Endothelial cell of umbilical vein (primary cell): ENCODE results near the gene NRAS. TPM values are rescaled to one million over a fixed set of nuclear protein-coding genes. Genes with fewer than 3 reads are reported as not detected.

Experiments
- BruUV-seq: library from RNA; stranded (reverse); fragments of 400-500 nt; replicated peaks from 2 replicates; lab custom pipeline; 2021; lab: Mats Ljungman, UMichigan
- CTCF ChIA-PET: fragments of 300-600, 350-600 bp; sonication (Branson Sonifier 250); formaldehyde crosslinking; loops from one replicate; lab custom pipeline; 2021; ENCODE audit warnings: antibody characterized with exemption, inconsistent platforms; lab: Charles Lee
- POLR2A ChIA-PET: fragments of 300-600, 350-600 bp; sonication (Branson Sonifier 250); formaldehyde crosslinking; loops from one replicate; lab custom pipeline; 2021; ENCODE audit warnings: antibody characterized with exemption, inconsistent platforms; lab: Charles Lee
- DNase-seq: peaks from one replicate; pipeline ENCODE4 v3.0.0-alpha.2; 2011; ENCODE audit warnings: low read depth, low spot score
- FAIRE-seq: peaks from 2 replicates; lab custom pipeline; 2011; peaks lifted over from hg19 to GRCh38; lab: Jason Lieb, UNC
- H2AFZ ChIP-seq: 2 replicates; pipeline ENCODE4 v1.6.0; 2012; ENCODE audit warnings: low read depth, low read length, control low read depth, inconsistent platforms
- H3K27ac ChIP-seq: 2 replicates; pipeline ENCODE4 v1.5.1; 2011; ENCODE audit warnings: low read depth, mild to moderate bottlenecking, control low read depth, low read length, moderate library complexity; ENCODE audit not compliant: insufficient read depth
- H3K27me3 ChIP-seq, 2 experiments: 2 replicates each; pipeline versions ENCODE4 v1.6.0 to v1.6.1; 2011; ENCODE audit warnings: low read length in 2 of 2, mixed read lengths in 1 of 2; ENCODE audit not compliant: control insufficient read depth in 2 of 2, insufficient read depth in 2 of 2
- H3K36me3 ChIP-seq, 2 experiments: 2 replicates in 1 of 2; 3 replicates in 1 of 2; pipeline ENCODE4 v1.5.1; 2011; ENCODE audit warnings: low read length in 2 of 2, mild to moderate bottlenecking in 1 of 2, moderate library complexity in 1 of 2; ENCODE audit not compliant: control insufficient read depth in 2 of 2, insufficient read depth in 2 of 2; ENCODE audit errors: extremely low read depth in 1 of 2
- H3K4me1 ChIP-seq: 3 replicates; pipeline ENCODE4 v1.5.1; 2011; ENCODE audit warnings: mild to moderate bottlenecking, low read length; ENCODE audit not compliant: control insufficient read depth, insufficient read depth; ENCODE audit errors: extremely low read depth
- H3K4me2 ChIP-seq: 2 replicates; pipeline ENCODE4 v1.6.1; 2011; ENCODE audit warnings: low read length, control low read depth, mixed read lengths; ENCODE audit not compliant: insufficient read depth
- H3K4me3 ChIP-seq, 3 experiments: fragments of 200-600 bp in 1 of 3; sonication (generic), shearing (Covaris generic) in 1 of 3; replicated peaks in 1 of 3; 2 replicates each; pipeline ENCODE4 v1.5.1; 2011 to 2016; ENCODE audit warnings: control low read depth in 3 of 3, low read length in 3 of 3, mild to moderate bottlenecking in 2 of 3, inconsistent platforms in 1 of 3, low read depth in 1 of 3, moderate library complexity in 1 of 3; ENCODE audit not compliant: insufficient read depth in 1 of 3
- H3K79me2 ChIP-seq: 2 replicates; pipeline ENCODE4 v1.6.0; 2012; ENCODE audit warnings: low read length, inconsistent platforms; ENCODE audit not compliant: control insufficient read depth, insufficient read depth
- H3K9ac ChIP-seq: replicated peaks from 2 replicates; pipeline ENCODE3; 2011; ENCODE audit warnings: low read length, control low read depth; ENCODE audit not compliant: insufficient read depth; ENCODE audit errors: extremely low read depth
- H3K9me1 ChIP-seq: replicated peaks from 3 replicates; pipeline ENCODE4 v1.6.0; 2011; ENCODE audit warnings: mild to moderate bottlenecking, low read length; ENCODE audit not compliant: control insufficient read depth, insufficient read depth; ENCODE audit errors: extremely low read depth
- H3K9me3 ChIP-seq: replicated peaks from 2 replicates; pipeline ENCODE4 v1.5.1; 2012; ENCODE audit warnings: low read length, inconsistent platforms; ENCODE audit not compliant: control insufficient read depth, insufficient read depth
- H4K20me1 ChIP-seq: replicated peaks from 2 replicates; pipeline ENCODE3; 2011; ENCODE audit warnings: mild to moderate bottlenecking, low read length; ENCODE audit not compliant: control insufficient read depth, insufficient read depth; ENCODE audit errors: extremely low read depth
- CTCF ChIP-seq, 2 donors: IDR thresholded peaks; 1 replicate in 1 of 2; 2 replicates in 1 of 2; pipeline ENCODE4 v1.5.1; 2011; ENCODE audit warnings: low read length in 2 of 2, mild to moderate bottlenecking in 2 of 2, moderate library complexity in 2 of 2, control low read depth in 1 of 2, inconsistent platforms in 1 of 2, low read depth in 1 of 2; ENCODE audit not compliant: insufficient read depth in 1 of 2; ENCODE audit errors: extremely low read depth in 1 of 2
- EZH2 ChIP-seq: IDR thresholded peaks from 2 replicates; pipeline ENCODE4 v1.6.1; 2012; ENCODE audit warnings: borderline replicate concordance, low read depth, mild to moderate bottlenecking, moderate library complexity, low read length, inconsistent platforms; ENCODE audit not compliant: severe bottlenecking
- FOS ChIP-seq: IDR thresholded peaks from 2 replicates; pipeline ENCODE4 v1.6.1; 2011; ENCODE audit warnings: mild to moderate bottlenecking, low read length, moderate library complexity, borderline replicate concordance; ENCODE audit not compliant: insufficient read depth
- GATA2 ChIP-seq: IDR thresholded peaks from 2 replicates; pipeline ENCODE4 v1.7.0; 2011; ENCODE audit warnings: low read depth, mild to moderate bottlenecking, moderate library complexity, mixed read lengths, low read length; ENCODE audit not compliant: insufficient read length, insufficient read depth
- JUN ChIP-seq: IDR thresholded peaks from 2 replicates; pipeline ENCODE4 v1.6.1; 2011; ENCODE audit warnings: borderline replicate concordance, low read depth; ENCODE audit not compliant: insufficient read length, insufficient read depth
- MYC ChIP-seq: IDR thresholded peaks from one replicate; pipeline ENCODE4 v1.6.1; 2011; ENCODE audit warnings: mild to moderate bottlenecking, low read depth, low read length
- POLR2A ChIP-seq: IDR thresholded peaks from 2 replicates; pipeline ENCODE4 v1.6.1; 2012; ENCODE audit warnings: low read depth, mild to moderate bottlenecking, control low read depth, low read length
- POLR2AphosphoS5 ChIP-seq: IDR thresholded peaks from 2 replicates; pipeline ENCODE4 v1.6.1; 2012; ENCODE audit warnings: low read depth, mild to moderate bottlenecking, control low read depth, low read length, moderate library complexity; ENCODE audit not compliant: insufficient read depth
- dilution Hi-C: fragments of 300-500 bp; cut with MboI; formaldehyde crosslinking; loops from one replicate; pipeline ENCODE4 v1.15.0; 2019; ENCODE audit warnings: low sequenced_read_pairs; ENCODE audit not compliant: extremely low pct_ligation_motif_present
- intact Hi-C: fragments of 100-400 bp; cut with micrococcal nuclease; formaldehyde crosslinking; loops from one replicate; pipeline ENCODE4 v1.10.0; 2022
- polyA plus RNA-seq, 4 experiments: library from polyadenylated mRNA; depleted of rRNA in 3 of 4; stranded (reverse) in 3 of 4; unstranded in 1 of 4; fragments of >200 nt; gene quantifications; 2 replicates each; pipeline versions ENCODE4 v1.2.1 to v1.2.3, GENCODE V29; 2011 to 2012; ENCODE audit warnings: missing spikeins in 1 of 4
- total RNA-seq: library from RNA; stranded (reverse); gene quantifications from 2 replicates; pipeline ENCODE4 v1.2.3, GENCODE V29; 2021
- TF ChIP-seq, protein P1 (sequence below): IDR thresholded peaks from 2 replicates; pipeline ENCODE4 v1.6.1; 2011; ENCODE audit not compliant: insufficient read depth, insufficient read length

NRAS gene
- total and polyA plus RNA-seq, 2 donors (not counting 3 experiments of a cell fraction or from before 2014, with no cell fraction given): 29.4 to 76.5 TPM

GRCh38 chr1:114712977-114713376 is 3.6 kb downstream of the NRAS start:
- Histone ChIP-seq H3K4me1 (peaks cover 24% of the 10 kb centered on the region), H3K4me3 (no peak overlapping the region), H2AFZ (no peak overlapping the region), H3K36me3 (peaks cover 11 to 31% of the 10 kb centered on the region in 2 experiments), H3K9me1 (no peaks in the 10 kb centered on the region), H3K27ac (no peak overlapping the region), H3K27me3 (no peaks in the 10 kb centered on the region), H3K9ac (no peak overlapping the region), H3K4me2 (no peak overlapping the region), H4K20me1 (no peaks in the 10 kb centered on the region), H3K9me3 (no peaks in the 10 kb centered on the region), H3K79me2 (peaks cover 45% of the 10 kb centered on the region)
- FAIRE-seq (no peak), DNase-seq (no peak)
- ChIA-PET CTCF (interaction anchor here (0.8 to 1.6 kb wide), 2 partner anchors 10 to 400 kb away, joined by 3 to 4 read pairs; no protein-coding TSS in a partner anchor), POLR2A (no interaction called here)
- intact Hi-C loops (loop anchor here (10.0 kb wide), 1 partner anchor 308 kb away; no protein-coding TSS in a partner anchor), dilution Hi-C loops (no loop called here)
- BruUV-seq: no TSS peak
- no peak for TF ChIP-seq CTCF (IDR thresholded peaks at IDR 0.05; ENCODE audit: extremely low read depth in 1 of 2, insufficient read depth in 1 of 2, low read depth in 1 of 2, low read length in 2 of 2)
- TF ChIP-seq, protein P1, sequence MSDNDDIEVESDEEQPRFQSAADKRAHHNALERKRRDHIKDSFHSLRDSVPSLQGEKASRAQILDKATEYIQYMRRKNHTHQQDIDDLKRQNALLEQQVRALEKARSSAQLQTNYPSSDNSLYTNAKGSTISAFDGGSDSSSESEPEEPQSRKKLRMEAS: no peak
- TF ChIP-seq POLR2AphosphoS5: no peak
- TF ChIP-seq EZH2: no peak
- TF ChIP-seq GATA2: no peak
- no peak for TF ChIP-seq FOS
- no peak for TF ChIP-seq POLR2A
- TF ChIP-seq MYC: no peak
- no peak for TF ChIP-seq JUN
